HEK293T (cell line): ENCODE results near the gene ATG13.

Experiments used
- CTCF ChIA-PET: fragments of 350-600 bp; formaldehyde crosslinking; extraction: SDS; loops from one replicate; lab custom pipeline; 2021; ENCODE audit warnings: antibody characterized with exemption, inconsistent platforms; lab: Yijun Ruan, JAX
- POLR2A ChIA-PET: fragments of 350-600 bp; formaldehyde crosslinking; extraction: SDS; loops from one replicate; lab custom pipeline; 2020; ENCODE audit warnings: antibody characterized with exemption, inconsistent platforms; lab: Yijun Ruan, JAX
- DNase-seq: peaks from one replicate; pipeline ENCODE4 v3.0.0; 2012; ENCODE audit warnings: mixed read lengths; ENCODE audit errors: extremely low spot score
- ARNT ChIP-seq: fragments of 450-650 bp; IDR thresholded peaks from 2 replicates; pipeline ENCODE4 v1.6.1; 2017; ENCODE audit warnings: mild to moderate bottlenecking
- BHLHE40 ChIP-seq: fragments of 450-650 bp; IDR thresholded peaks from 2 replicates; pipeline ENCODE4 v1.6.1; 2016; ENCODE audit warnings: mild to moderate bottlenecking, moderate library complexity, borderline replicate concordance
- CTBP1 ChIP-seq: fragments of 450-650 bp; IDR thresholded peaks from 2 replicates; pipeline ENCODE4 v1.6.1; 2016; ENCODE audit warnings: borderline replicate concordance
- ELF4 ChIP-seq: fragments of 450-650 bp; IDR thresholded peaks from 2 replicates; pipeline ENCODE4 v1.6.1; 2017; ENCODE audit warnings: antibody characterized with exemption
- FOXA1 ChIP-seq: fragments of 450-650 bp; IDR thresholded peaks from 2 replicates; pipeline ENCODE4 v1.6.1; 2016; ENCODE audit warnings: mild to moderate bottlenecking
- FOXK2 ChIP-seq: fragments of 450-650 bp; IDR thresholded peaks from 2 replicates; pipeline ENCODE4 v1.6.1; 2016; ENCODE audit warnings: mild to moderate bottlenecking
- FOXM1 ChIP-seq: fragments of 450-650 bp; IDR thresholded peaks from 2 replicates; pipeline ENCODE4 v1.6.1; 2017; ENCODE audit warnings: mild to moderate bottlenecking, borderline replicate concordance
- HDGF ChIP-seq: fragments of 450-650 bp; IDR thresholded peaks from 2 replicates; pipeline ENCODE4 v1.6.1; 2017; ENCODE audit warnings: antibody characterized with exemption, borderline replicate concordance
- L3MBTL2 ChIP-seq: fragments of 450-650 bp; conservative IDR thresholded peaks from 2 replicates; pipeline ENCODE4 v1.6.1; 2016; ENCODE audit warnings: mild to moderate bottlenecking
- LEF1 ChIP-seq: fragments of 450-650 bp; IDR thresholded peaks from 2 replicates; pipeline ENCODE4 v1.6.1; 2017; ENCODE audit warnings: mild to moderate bottlenecking, borderline replicate concordance
- NFRKB ChIP-seq: fragments of 450-650 bp; IDR thresholded peaks from 2 replicates; pipeline ENCODE4 v1.6.1; 2016; ENCODE audit warnings: mild to moderate bottlenecking, moderate library complexity
- SP1 ChIP-seq: fragments of 450-650 bp; IDR thresholded peaks from 2 replicates; pipeline ENCODE4 v1.6.1; 2017
- SUZ12 ChIP-seq: fragments of 450-650 bp; IDR thresholded peaks from 2 replicates; pipeline ENCODE4 v1.6.1; 2016; ENCODE audit warnings: mild to moderate bottlenecking
- TARDBP ChIP-seq: fragments of 450-650 bp; IDR thresholded peaks from 2 replicates; pipeline ENCODE4 v1.6.1; 2016
- ZNF384 ChIP-seq: fragments of 450-650 bp; IDR thresholded peaks from 2 replicates; pipeline ENCODE4 v1.6.1; 2016
- TF ChIP-seq, protein P1 (sequence below): fragments of 450-650 bp; IDR thresholded peaks from 2 replicates; pipeline ENCODE4 v1.6.1; 2016

The ATG13 gene

DNA sequence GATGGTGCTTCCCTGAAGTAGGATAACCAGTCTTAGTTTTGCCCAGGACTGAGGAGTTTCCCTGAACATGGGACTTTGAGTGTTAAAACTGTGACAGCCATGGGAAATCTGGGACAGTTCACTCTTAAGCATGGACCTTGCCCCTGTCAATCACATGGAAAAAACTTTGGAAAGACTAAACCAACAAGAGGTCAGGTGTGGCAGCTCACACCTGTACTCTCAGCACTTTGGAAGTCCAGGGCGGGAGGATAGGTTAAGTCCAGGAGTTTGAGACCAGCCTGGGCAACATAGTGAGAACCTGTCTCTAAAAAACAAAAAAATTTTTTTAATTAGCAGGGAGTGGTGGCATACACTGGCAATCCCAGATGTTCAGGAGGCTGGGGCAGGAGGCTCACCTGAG is 20.2 kb upstream of the ATG13 start:
- POLR2A ChIA-PET, result no interaction called here
- no peak for TF ChIP-seq FOXA1
- TF ChIP-seq, protein P1, sequence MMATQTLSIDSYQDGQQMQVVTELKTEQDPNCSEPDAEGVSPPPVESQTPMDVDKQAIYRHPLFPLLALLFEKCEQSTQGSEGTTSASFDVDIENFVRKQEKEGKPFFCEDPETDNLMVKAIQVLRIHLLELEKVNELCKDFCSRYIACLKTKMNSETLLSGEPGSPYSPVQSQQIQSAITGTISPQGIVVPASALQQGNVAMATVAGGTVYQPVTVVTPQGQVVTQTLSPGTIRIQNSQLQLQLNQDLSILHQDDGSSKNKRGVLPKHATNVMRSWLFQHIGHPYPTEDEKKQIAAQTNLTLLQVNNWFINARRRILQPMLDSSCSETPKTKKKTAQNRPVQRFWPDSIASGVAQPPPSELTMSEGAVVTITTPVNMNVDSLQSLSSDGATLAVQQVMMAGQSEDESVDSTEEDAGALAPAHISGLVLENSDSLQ, result peak; percentile 30; the same call in 1 of the 2 replicates
- CTCF ChIA-PET, result no interaction called here
- DNase-seq, result no peak

DNA sequence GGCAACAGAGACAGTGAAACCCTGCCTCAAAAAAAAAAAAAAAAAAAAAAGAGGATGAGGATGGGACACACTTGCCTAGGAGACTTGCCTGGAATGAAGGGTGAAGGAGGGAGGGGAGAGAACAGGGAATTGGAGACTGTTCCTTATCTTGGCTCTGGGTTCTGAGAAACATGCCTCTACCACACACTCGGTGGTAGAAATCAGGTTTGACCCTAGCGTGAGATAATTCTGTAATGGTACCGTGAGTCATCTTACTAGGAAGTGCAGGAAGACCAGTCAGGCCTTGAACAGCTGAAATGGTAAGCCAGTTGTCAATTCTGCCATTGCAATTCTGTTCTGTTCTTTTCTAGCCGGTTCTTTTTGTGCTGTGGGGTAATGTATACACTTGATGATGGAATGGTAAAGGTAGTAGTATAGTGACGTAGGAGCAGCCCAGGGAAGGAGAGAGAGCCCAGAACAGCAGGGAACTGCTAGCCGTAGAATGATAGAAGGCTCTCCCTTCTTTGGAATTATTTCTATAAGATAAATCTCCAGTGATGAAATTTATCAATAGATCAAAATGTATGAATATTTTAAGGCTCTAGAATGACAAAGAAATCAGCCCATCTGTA is 19.6 kb upstream of the ATG13 start:
- POLR2A ChIA-PET, result no interaction called here
- no peak for TF ChIP-seq FOXM1
- CTCF ChIA-PET, result no interaction called here
- no peak for DNase-seq

DNA sequence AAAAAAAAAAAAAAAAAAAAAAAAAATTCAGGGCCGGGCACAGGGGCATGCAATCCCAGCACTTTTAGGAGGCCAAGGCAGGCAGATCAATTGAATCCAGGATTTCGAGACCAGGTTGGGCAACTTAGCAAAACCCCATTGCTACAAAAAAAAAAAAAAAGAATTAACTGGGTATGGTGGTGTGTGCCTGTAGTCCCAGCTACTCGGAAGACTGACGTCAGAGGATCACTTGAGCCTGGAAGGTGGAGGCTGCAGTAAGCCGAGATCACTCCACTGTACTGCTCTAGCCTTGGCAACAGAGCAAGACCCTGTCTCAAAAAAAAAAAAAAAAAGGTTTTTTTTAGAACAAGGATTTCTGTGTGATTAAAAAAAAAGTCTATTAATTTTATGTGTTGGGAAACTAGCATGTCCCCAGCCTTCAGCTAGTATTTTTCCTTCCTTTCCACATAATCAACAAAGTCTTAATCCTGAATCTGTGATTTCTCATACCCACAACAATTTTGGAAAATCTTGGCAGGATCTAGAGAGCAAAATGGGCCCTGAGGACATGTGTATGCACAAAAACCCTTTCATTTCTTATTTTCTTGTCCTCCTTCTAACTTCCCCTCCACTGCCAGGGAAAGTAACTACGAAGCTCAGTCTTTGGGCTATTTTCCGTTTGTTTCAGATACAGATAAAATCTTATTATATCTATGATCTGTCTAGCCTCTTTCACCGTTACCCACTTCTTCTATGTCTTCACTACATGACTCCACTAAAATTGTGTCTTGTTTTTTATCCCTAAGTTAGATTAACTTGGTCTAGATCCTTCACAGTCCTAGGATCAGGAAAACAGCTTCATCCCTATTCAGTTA is 17.8 kb upstream of the ATG13 start:
- ChIA-PET POLR2A (no interaction called here), CTCF (interaction anchor here (1.2 kb wide), 1 partner anchor 70 kb away, joined by 5 read pairs; no protein-coding TSS in a partner anchor)
- TF ChIP-seq ZNF384, result no peak
- TF ChIP-seq CTBP1, result no peak
- no peak for TF ChIP-seq FOXK2
- no peak for DNase-seq

DNA sequence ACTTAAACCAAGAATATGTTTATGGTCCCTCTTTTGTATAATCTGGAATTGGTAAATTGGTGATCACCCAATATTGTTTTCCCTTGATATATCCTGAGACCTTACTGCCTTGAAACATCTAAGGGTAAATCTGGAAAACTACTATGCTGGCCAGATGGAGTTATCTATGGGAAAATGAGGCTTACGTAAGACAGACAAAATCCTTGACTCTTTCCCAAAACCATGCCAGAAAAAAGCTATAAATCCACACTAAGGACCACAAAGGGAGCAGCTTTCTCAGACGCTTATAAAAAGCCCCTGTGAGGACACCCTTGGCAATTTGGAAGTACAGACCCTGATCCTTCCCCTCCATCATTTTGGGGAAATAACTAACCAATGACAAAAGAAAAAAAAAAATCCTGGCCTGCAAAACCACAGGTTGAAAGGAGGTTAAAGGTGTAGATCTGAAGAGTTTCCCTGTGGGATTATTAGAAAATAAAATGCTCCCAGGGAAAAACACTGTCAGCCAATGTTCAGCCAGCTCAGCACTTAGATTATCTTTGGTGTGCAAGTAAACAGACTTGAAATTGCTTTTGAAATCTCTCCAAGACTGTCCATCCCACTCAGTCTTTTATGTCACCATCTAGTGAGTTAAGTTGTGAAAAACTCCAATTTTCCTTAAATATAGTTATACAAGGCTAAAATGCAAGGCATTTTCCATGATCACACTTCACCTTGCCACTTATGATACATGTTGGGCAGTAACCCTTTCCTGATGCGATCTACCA is 17.0 kb upstream of the ATG13 start:
- ChIA-PET POLR2A (no interaction called here), CTCF (interaction anchor here (1.2 kb wide), 1 partner anchor 71 kb away, joined by 5 read pairs; no protein-coding TSS in a partner anchor)
- no peak for DNase-seq
- TF ChIP-seq, protein P1, result no peak
- no peak for TF ChIP-seq FOXA1

DNA sequence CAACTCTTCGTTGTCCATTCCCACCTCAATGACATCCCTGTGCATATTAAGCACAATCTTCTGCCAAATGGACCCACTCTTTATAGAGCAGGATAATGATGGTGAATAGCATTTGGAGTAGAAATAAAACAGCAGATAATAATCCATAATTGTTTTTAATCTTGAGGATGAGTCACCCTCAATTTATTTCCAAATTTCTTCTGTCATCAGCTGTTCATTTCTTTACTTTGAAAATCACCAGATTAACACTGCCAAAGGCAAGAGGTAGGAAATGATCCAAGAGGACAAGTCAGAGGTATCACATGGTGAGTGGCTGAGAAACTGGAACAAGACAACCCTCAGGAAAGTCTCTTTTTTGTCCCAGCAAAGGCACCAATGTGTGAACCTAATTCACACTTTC is 16.2 kb upstream of the ATG13 start:
- TF ChIP-seq TARDBP (no peak), LEF1 (no peak), ELF4 (no peak), L3MBTL2 (no peak), HDGF (no peak), SUZ12 (no peak), CTBP1 (no peak), FOXK2 (no peak), SP1 (no peak), FOXM1 (no peak), FOXA1 (no peak)
- TF ChIP-seq, protein P1, result no peak
- ChIA-PET CTCF (no interaction called here), POLR2A (no interaction called here)
- DNase-seq, result no peak

DNA sequence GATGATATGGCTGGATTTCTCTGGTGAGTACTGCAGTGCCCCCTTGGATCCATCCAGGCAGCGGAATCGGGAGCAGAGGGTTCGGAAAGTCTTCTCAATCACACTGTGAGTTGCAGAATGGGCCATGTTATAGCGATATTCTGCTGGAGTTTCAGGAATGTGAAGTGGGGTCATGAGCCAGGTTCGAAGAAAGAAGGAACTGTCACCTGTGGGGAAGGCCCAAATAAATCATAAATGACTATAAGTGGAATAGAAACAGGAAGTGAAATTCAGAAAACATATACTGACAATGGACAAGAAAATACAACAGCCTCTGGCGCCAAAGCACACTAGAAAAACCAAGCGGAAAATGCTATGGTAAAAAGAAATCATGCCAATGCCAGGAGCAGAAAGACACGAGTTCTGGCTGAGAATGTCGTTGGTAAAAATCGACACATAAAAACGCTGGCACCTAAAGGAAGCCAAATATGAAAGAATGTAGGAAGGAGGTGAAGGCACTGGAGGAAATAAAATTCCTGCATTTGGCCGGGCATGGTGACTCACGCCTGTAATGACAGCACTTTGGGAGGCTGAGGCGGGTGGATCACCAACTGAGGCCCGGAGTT is 13.5 kb upstream of the ATG13 start:
- no peak for TF ChIP-seq SP1
- TF ChIP-seq FOXM1, result no peak
- TF ChIP-seq ZNF384, result no peak
- TF ChIP-seq TARDBP, result no peak
- no peak for TF ChIP-seq ELF4
- no peak for TF ChIP-seq ARNT
- no peak for TF ChIP-seq LEF1
- TF ChIP-seq L3MBTL2, result no peak
- TF ChIP-seq, protein P1, result no peak
- no peak for TF ChIP-seq NFRKB
- no peak for TF ChIP-seq FOXK2
- TF ChIP-seq FOXA1, result no peak
- no peak for TF ChIP-seq BHLHE40
- TF ChIP-seq HDGF, result no peak
- no peak for TF ChIP-seq SUZ12
- no peak for TF ChIP-seq CTBP1
- POLR2A ChIA-PET, result no interaction called here
- DNase-seq, result no peak
- CTCF ChIA-PET, result no interaction called here
